ENCODE data around the gene UNC13D.
"Not testable (repeated sequence)": the region's sequence is repeated elsewhere in the genome, so short reads cannot be mapped to it uniquely, and the experiment has no call there.

The UNC13D gene

DNA sequence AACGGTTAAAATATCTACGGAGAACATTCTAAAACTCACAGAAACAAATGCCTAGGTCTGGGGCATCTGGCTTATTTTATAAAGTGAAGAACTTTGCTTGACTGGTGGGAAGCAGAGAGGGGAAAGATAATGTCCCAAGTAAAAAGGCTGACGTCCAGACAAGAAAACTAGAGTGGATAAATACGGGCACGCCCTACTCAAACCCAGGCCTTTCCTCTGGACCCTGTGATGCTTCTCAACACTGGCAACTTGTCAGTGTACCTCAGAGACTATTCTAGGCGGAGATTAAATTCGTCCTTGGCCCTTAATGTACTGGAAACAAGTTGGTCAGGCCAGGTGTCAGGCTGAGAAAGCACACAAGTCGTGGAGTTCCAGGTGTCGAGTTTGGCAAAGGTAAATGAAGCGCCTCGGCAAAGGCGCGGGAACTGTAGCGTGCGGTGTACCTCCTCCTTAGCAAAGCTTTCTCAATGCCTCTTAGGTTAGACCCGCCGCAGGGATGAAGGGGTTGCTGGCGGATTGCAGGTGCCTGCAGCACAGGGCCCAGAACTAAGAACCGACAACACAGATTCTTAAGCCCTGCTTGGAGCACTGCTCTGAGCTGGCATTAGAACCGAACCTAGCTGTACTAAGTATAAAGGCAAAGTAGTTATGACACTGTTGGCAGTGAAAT lies 60.3 kb downstream of the UNC13D start:
- Histone ChIP-seq H3K27ac (ENCODE audit: low read depth, low read length, severe bottlenecking) (peak overlapping the region; percentile 100), H3K9me3 (ENCODE audit: control insufficient read depth, low read length) (no peaks in the 10 kb centered on the region), H3K4me3 (ENCODE audit: extremely low read depth, insufficient read depth, low read length, poor library complexity, severe bottlenecking) (peak overlapping the region; percentile 48), H3K36me3 (ENCODE audit: control insufficient read depth, insufficient read depth, low read length) (peaks cover 4% of the 10 kb centered on the region), H3K4me1 (ENCODE audit: control insufficient read depth, insufficient read depth, low read length, poor library complexity, severe bottlenecking) (peaks cover 16% of the 10 kb centered on the region)
- 84 to 87% methylated on average over 8 to 15 of the region's 20 CpGs for WGBS, 2 experiments (ENCODE audit: insufficient coverage in 2 of 2)

DNA sequence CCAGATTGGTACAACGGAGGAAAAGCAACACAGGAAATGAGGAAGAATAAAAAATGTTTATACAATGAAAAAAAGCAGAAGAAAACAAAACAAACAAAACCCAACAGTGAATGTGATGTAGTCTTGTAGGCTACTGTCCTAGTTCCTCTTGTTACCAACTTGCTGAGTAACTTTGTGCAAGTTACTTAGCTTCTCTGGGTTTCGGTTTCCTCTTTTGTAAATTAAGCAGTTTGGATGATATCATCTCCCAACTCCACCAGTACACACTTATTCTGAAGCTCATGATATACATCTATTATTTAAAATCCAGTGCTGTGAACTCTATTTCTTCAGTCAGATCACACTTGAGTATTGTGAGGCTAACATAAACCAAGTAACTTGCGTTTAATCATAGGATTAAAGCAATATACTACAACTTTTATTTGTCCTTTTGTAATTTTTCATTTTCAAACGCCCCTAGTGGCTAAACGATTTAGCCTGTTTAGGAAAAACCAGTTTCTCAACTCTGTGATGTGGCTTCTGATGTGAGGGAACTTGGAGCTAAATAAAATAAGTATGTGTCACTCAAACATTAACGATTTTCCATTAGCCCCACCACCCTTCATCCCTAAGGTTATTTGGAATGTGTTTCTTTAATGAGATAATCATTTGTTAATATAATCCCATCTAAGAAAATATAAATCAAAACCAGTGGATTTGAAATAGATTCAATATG lies 61.0 kb downstream of the UNC13D start:
- H3K36me3 ChIP-seq (ENCODE audit: control insufficient read depth, insufficient read depth, low read length): peaks cover 9% of the 10 kb centered on the region
- H3K4me1 ChIP-seq (ENCODE audit: control insufficient read depth, insufficient read depth, low read length, poor library complexity, severe bottlenecking): peaks cover 16% of the 10 kb centered on the region
- peak overlapping the region; percentile 100 for H3K27ac ChIP-seq (ENCODE audit: low read depth, low read length, severe bottlenecking)
- H3K4me3 ChIP-seq (ENCODE audit: extremely low read depth, insufficient read depth, low read length, poor library complexity, severe bottlenecking): no peak overlapping the region
- H3K9me3 ChIP-seq (ENCODE audit: control insufficient read depth, low read length): no peaks in the 10 kb centered on the region
- WGBS, 2 experiments (ENCODE audit: insufficient coverage in 2 of 2): no CpG with 5 or more reads among the region's 6 CpGs

DNA sequence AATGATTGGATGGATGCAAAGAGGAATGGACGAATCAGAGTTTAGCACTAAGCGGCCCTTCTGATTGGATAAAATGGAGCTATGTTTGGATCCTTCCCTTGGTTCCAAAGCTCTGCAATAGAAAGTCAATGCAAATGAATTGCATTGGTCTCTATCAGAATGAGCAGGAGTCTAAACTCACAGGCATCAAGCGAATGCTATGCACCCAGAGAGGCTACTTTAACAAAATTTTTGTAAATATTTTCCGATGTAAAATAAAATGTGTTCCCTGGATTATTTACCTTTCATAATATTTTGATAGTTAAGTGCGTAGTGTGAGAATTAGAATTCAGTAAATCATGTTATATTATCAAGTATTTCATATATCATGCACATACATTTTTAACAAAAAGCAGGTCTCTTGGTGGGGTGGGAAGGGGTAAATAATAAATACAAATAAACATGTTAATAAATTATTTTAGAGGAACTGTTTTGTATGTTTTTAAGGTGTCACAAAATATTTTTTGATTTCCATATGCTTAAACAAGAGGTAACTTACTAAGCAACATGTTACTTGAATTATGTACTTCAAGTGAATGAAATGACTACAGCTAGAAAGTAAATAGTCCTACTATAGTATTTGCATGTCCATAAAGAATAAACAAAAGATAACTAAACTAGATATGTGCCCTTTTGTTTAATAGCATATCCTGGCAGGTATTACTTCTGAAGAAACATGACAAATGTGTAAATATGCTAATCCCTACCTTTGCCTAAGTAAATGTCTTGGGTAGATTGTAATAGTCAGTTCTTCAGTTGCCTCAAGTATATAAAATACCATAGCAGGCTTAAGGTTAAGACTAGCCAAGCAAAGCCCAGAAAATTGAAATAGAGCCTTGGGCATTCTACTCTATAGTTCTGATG lies 64.0 kb downstream of the UNC13D start:
- peaks cover 11% of the 10 kb centered on the region for H3K4me1 ChIP-seq (ENCODE audit: control insufficient read depth, insufficient read depth, low read length, poor library complexity, severe bottlenecking)
- WGBS, 2 experiments (ENCODE audit: insufficient coverage in 2 of 2): 0% methylated on average over 1 to 2 of the region's 5 CpGs
- H3K36me3 ChIP-seq (ENCODE audit: control insufficient read depth, insufficient read depth, low read length): peaks cover 36% of the 10 kb centered on the region
- no peaks in the 10 kb centered on the region for H3K9me3 ChIP-seq (ENCODE audit: control insufficient read depth, low read length)
- H3K4me3 ChIP-seq (ENCODE audit: extremely low read depth, insufficient read depth, low read length, poor library complexity, severe bottlenecking): peak overlapping the region; percentile 97
- H3K27ac ChIP-seq (ENCODE audit: low read depth, low read length, severe bottlenecking): no peak overlapping the region

DNA sequence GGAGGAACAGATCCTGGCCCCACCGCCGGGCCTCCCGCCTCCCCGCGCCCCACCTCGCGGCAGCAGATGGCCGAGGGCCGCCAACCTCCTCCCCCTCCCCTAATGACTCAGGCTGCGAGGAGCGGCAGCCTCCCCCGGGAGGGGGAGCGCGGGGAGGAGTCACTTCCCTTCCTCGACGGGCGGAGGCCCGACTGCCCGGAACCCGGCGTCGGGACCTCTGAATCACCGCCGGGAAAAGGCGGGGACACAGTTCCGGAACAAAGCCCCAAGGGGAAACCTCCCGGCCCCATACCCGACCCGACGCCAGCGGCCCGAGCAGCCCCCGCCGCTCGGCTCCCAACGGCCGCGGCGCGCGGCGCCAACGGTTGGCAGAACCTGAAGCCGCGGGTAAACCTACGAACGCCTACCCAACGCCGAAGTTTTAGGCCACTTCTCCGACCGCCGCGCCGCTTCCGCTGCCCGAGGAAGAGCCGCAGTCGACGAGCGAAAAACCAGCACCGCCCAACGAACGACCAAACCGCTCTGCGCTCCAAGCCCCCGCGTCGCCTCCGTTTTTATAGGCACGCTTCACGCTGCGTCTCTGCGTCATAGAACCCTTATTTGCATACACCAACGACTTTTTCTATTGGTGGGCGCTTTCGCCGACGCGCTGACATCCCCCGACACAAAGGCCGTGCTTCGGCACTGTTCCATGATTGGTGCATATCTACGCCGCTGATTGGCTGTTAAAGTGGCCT lies 64.8 kb downstream of the UNC13D start:
- no peaks in the 10 kb centered on the region for H3K9me3 ChIP-seq (ENCODE audit: control insufficient read depth, low read length)
- peaks cover 11% of the 10 kb centered on the region for H3K4me1 ChIP-seq (ENCODE audit: control insufficient read depth, insufficient read depth, low read length, poor library complexity, severe bottlenecking)
- WGBS, 2 experiments (ENCODE audit: insufficient coverage in 2 of 2): 0% methylated on average over 54 to 74 of the region's 84 CpGs

DNA sequence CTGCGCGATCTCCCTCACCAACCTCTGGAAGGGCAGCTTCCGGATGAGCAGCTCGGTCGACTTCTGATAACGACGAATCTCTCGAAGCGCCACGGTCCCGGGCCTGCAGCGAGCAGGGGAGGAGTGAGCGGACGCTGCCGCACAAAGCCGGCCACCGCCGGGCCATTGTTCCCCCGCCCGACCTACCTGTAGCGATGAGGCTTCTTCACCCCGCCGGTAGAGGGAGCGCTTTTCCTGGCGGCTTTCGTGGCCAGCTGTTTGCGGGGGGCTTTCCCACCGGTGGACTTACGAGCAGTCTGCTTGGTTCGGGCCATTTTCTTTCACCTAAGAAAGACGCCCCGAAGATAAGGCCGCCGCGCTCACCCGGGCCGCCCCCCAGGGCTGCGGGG lies 65.3 kb downstream of the UNC13D start:
- peaks cover 7% of the 10 kb centered on the region for H3K4me1 ChIP-seq (ENCODE audit: control insufficient read depth, insufficient read depth, low read length, poor library complexity, severe bottlenecking)
- H3K27ac ChIP-seq (ENCODE audit: low read depth, low read length, severe bottlenecking): peak overlapping the region; percentile 99

More for the DNA sequence above, 64.8 kb downstream of the UNC13D start:
- H3K4me3 ChIP-seq (ENCODE audit: extremely low read depth, insufficient read depth, low read length, poor library complexity, severe bottlenecking): peak overlapping the region; percentile 97
- peak overlapping the region; percentile 99 for H3K27ac ChIP-seq (ENCODE audit: low read depth, low read length, severe bottlenecking)
- H3K36me3 ChIP-seq (ENCODE audit: control insufficient read depth, insufficient read depth, low read length): peaks cover 36% of the 10 kb centered on the region

DNA sequence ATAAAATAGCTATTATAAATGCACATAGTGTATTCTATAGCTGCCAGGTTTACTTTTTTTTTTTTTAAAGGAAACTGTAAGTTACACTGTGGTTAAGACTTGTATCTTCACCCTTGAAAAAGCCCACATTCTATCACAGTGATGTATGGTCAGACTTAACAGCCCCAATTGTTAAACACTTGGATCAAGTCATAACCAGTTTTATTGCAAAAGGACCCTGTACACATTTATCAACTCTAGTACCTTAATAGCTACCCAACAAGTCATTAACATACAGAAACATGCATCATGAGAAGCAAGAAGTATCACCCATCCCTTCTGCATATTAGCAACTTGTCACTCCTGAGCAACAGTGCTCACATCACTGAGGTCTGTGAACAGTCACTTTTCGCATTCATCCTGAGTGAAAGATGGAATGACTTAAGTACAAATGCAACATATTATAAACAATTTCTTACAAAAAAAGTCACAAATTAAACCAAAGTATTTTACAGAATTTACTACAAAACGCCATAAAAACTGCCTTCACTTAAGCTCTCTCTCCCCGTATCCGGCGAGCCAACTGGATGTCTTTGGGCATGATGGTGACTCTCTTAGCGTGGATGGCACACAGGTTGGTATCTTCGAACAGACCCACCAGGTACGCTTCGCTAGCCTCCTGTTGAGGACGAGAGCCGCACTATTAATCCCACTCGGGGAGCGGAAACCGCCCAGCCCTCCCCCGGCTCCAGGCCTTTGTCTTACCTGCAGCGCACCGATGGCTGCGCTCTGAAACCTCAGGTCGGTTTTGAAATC lies 65.9 kb downstream of the UNC13D start:
- Histone ChIP-seq H3K27ac (ENCODE audit: low read depth, low read length, severe bottlenecking) (peak overlapping the region; percentile 99), H3K4me3 (ENCODE audit: extremely low read depth, insufficient read depth, low read length, poor library complexity, severe bottlenecking) (peak overlapping the region; percentile 97), H3K36me3 (ENCODE audit: control insufficient read depth, insufficient read depth, low read length) (peaks cover 36% of the 10 kb centered on the region)
- H3K4me1 ChIP-seq (ENCODE audit: control insufficient read depth, insufficient read depth, low read length, poor library complexity, severe bottlenecking); H3K9me3 ChIP-seq (ENCODE audit: control insufficient read depth, low read length): not testable (repeated sequence)
- 2 to 6% methylated on average over 14 to 18 of the region's 19 CpGs for WGBS, 2 experiments (ENCODE audit: insufficient coverage in 2 of 2)

More for the DNA sequence above, 65.3 kb downstream of the UNC13D start:
- Histone ChIP-seq H3K9me3 (ENCODE audit: control insufficient read depth, low read length) (no peaks in the 10 kb centered on the region), H3K4me3 (ENCODE audit: extremely low read depth, insufficient read depth, low read length, poor library complexity, severe bottlenecking) (peak overlapping the region; percentile 97), H3K36me3 (ENCODE audit: control insufficient read depth, insufficient read depth, low read length) (peaks cover 36% of the 10 kb centered on the region)
- 0% methylated on average over 19 to 34 of the region's 38 CpGs for WGBS, 2 experiments (ENCODE audit: insufficient coverage in 2 of 2)

DNA sequence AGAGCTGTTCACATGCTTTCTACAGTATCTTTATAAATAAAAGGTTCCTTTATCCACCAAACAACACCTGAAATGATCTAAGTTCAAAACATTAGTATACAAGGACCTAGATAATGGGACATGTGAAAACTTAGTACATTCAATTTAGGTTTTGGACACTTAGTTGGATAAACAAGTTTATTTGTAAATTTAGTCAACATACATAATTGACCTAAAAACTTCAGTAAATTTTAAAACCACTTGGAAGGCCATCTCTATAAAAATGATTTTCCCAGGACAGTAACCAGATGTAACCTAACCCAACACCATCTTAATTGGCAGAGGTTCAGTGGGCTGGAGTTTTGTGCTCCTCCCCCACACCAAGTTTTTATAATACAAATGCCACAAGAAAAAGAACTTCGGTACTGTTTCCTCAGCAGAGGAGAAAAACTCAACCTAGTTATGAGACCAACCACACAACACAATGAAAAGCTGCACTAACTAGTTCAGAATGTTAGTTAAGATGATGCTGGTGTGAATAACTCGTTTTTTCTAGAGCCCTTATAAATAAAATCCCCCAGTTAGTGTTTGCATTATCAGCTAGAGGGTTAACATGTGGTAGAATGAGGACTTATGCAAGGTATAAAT lies 66.8 kb downstream of the UNC13D start:
- no peaks in the 10 kb centered on the region for H3K9me3 ChIP-seq (ENCODE audit: control insufficient read depth, low read length)
- H3K27ac ChIP-seq (ENCODE audit: low read depth, low read length, severe bottlenecking): no peak overlapping the region
- peaks cover 2% of the 10 kb centered on the region for H3K4me1 ChIP-seq (ENCODE audit: control insufficient read depth, insufficient read depth, low read length, poor library complexity, severe bottlenecking)
- peak overlapping the region; percentile 97 for H3K4me3 ChIP-seq (ENCODE audit: extremely low read depth, insufficient read depth, low read length, poor library complexity, severe bottlenecking)
- no CpG with 5 or more reads among the region's 2 CpGs for WGBS, 2 experiments (ENCODE audit: insufficient coverage in 2 of 2)
- H3K36me3 ChIP-seq (ENCODE audit: control insufficient read depth, insufficient read depth, low read length): peaks cover 36% of the 10 kb centered on the region

Data from mesodermal cell (in vitro differentiated cells).